Activated CD8-positive, alpha-beta T cell treated with anti-CD3 and anti-CD28 coated beads for 36 hours (primary cell): Measurements from ENCODE around the gene BBX. TPM values are rescaled to one million over a fixed set of nuclear protein-coding genes. Genes with fewer than 3 reads are reported as not detected.

Experiments used
- ATAC-seq: fragments of 200-7000 bp; cut with Tn5 transposase; one replicate; pipeline ENCODE4 v1.10.0; 2021; ENCODE audit warnings: mild to moderate bottlenecking, moderate library complexity
- CTCF ChIA-PET: fragments of 350-600 bp; sonication (Branson Sonifier 250); formaldehyde crosslinking; loops from one replicate; lab custom pipeline; 2021; ENCODE audit warnings: antibody characterized with exemption; lab: Charles Lee
- POLR2A ChIA-PET: fragments of 350-600 bp; sonication (Branson Sonifier 250); formaldehyde crosslinking; loops from one replicate; lab custom pipeline; 2021; ENCODE audit warnings: antibody characterized with exemption; lab: Charles Lee
- DNase-seq: peaks from one replicate; pipeline ENCODE4 v3.0.0-alpha.2; 2020
- H3K27ac Mint-ChIP-seq: one replicate; pipeline ENCODE4 v1.8.0; 2021; ENCODE audit warnings: mild to moderate bottlenecking, mixed read lengths
- H3K27me3 Mint-ChIP-seq: one replicate; pipeline ENCODE4 v1.8.0; 2021; ENCODE audit warnings: mixed read lengths
- H3K36me3 Mint-ChIP-seq: one replicate; pipeline ENCODE4 v1.8.0; 2021; ENCODE audit warnings: low read depth, mixed read lengths
- H3K4me1 Mint-ChIP-seq: one replicate; pipeline ENCODE4 v1.8.0; 2021; ENCODE audit warnings: low read depth, mixed read lengths
- H3K4me3 Mint-ChIP-seq: one replicate; pipeline ENCODE4 v1.8.0; 2021; ENCODE audit warnings: mild to moderate bottlenecking, moderate library complexity, mixed read lengths
- H3K9me3 Mint-ChIP-seq: one replicate; pipeline ENCODE4 v1.8.0; 2021; ENCODE audit warnings: mixed read lengths
- CTCF ChIP-seq: fragments of 200-600 bp; IDR thresholded peaks from one replicate; pipeline ENCODE4 v1.8.0; 2022; ENCODE audit warnings: antibody characterized with exemption, mild to moderate bottlenecking
- intact Hi-C: fragments of 100-400 bp; cut with micrococcal nuclease; formaldehyde crosslinking; loops from one replicate; pipeline ENCODE4 v1.10.0; 2022
- total RNA-seq, 2 experiments: library from RNA; stranded (reverse); gene quantifications; one replicate each; pipeline ENCODE4 v1.2.3, GENCODE V29; 2021

BBX gene
- total RNA-seq, 2 experiments from 2014 or later: 40.9 to 42.4 TPM

GRCh38 chr3:107854733-107855132 is 332.0 kb downstream of the BBX start:
- Mint-ChIP-seq H3K9me3 (peaks cover 3% of the 10 kb centered on the region), H3K27ac (no peak overlapping the region), H3K36me3 (no peaks in the 10 kb centered on the region), H3K4me3 (no peak overlapping the region), H3K4me1 (no peaks in the 10 kb centered on the region), H3K27me3 (peaks cover 8% of the 10 kb centered on the region)
- DNase-seq: no peak
- ChIA-PET CTCF (interaction anchor here (1.2 to 4.3 kb wide), 4 partner anchors 8 to 565 kb away, joined by 3 to 24 read pairs (median 4); no protein-coding TSS in a partner anchor), POLR2A (no interaction called here)
- intact Hi-C loops: no loop called here
- TF ChIP-seq CTCF: no peak
- ATAC-seq: no peak

- no peaks in the 10 kb centered on the region for H3K36me3 Mint-ChIP-seq
- CTCF ChIA-PET: interaction anchor here (0.7 to 4.3 kb wide), 7 partner anchors 9 to 179 kb away, joined by 3 to 24 read pairs (median 4); no protein-coding TSS in a partner anchor
- no peak overlapping the region for H3K27ac Mint-ChIP-seq
- TF ChIP-seq CTCF: no peak
- POLR2A ChIA-PET: no interaction called here
- peaks cover 7% of the 10 kb centered on the region for H3K27me3 Mint-ChIP-seq
- no peak for DNase-seq
- H3K9me3 Mint-ChIP-seq: peaks cover 2% of the 10 kb centered on the region
- H3K4me1 Mint-ChIP-seq: no peaks in the 10 kb centered on the region
- intact Hi-C loops: no loop called here
- no peak overlapping the region for H3K4me3 Mint-ChIP-seq
- ATAC-seq: peak; percentile 49
These were observed 332.9 kb downstream of the BBX start for GRCh38 chr3:107855710-107856109.

GRCh38 chr3:107857854-107858253 is 335.1 kb downstream of the BBX start:
- ChIA-PET POLR2A (interaction anchor here (1.0 kb wide), 1 partner anchor 71 kb away, joined by 3 read pairs; no protein-coding TSS in a partner anchor), CTCF (interaction anchor here (1.4 to 4.3 kb wide), 2 partner anchors 11 to 12 kb away, joined by 7 to 24 read pairs; no protein-coding TSS in a partner anchor)
- ATAC-seq (no peak), DNase-seq (no peak)
- Mint-ChIP-seq H3K4me3 (no peak overlapping the region), H3K9me3 (no peaks in the 10 kb centered on the region), H3K27ac (no peak overlapping the region), H3K4me1 (no peaks in the 10 kb centered on the region), H3K27me3 (peaks cover 4% of the 10 kb centered on the region), H3K36me3 (no peaks in the 10 kb centered on the region)
- intact Hi-C loops: no loop called here
- no peak for TF ChIP-seq CTCF

GRCh38 chr3:107858876-107859275 is 336.1 kb downstream of the BBX start:
- ChIA-PET POLR2A (interaction anchor here (1.0 kb wide), 1 partner anchor 72 kb away, joined by 3 read pairs; no protein-coding TSS in a partner anchor), CTCF (interaction anchor here (1.0 to 1.4 kb wide), 2 partner anchors 13 to 68 kb away, joined by 3 to 7 read pairs; no protein-coding TSS in a partner anchor)

More at GRCh38 chr3:107858876-107859275, 336.1 kb downstream of the BBX start:
- ATAC-seq: no peak
- Mint-ChIP-seq H3K27me3 (peaks cover 4% of the 10 kb centered on the region), H3K4me3 (no peak overlapping the region), H3K9me3 (no peaks in the 10 kb centered on the region), H3K4me1 (no peaks in the 10 kb centered on the region), H3K36me3 (no peaks in the 10 kb centered on the region), H3K27ac (no peak overlapping the region)
- intact Hi-C loops: no loop called here
- DNase-seq: no peak
- no peak for TF ChIP-seq CTCF

Other genes with a start within 250 kb of the BBX start
- not detected for gene CCDC54, start 145.5 kb upstream of the BBX start, total RNA-seq